ENCODE results near the gene XCL1. TPM values are rescaled to one million over a fixed set of nuclear protein-coding genes. Genes with fewer than 3 reads are reported as not detected.

The XCL1 gene
- polyA plus RNA-seq, 3 donors: 0.07 TPM; not detected in 2

DNA sequence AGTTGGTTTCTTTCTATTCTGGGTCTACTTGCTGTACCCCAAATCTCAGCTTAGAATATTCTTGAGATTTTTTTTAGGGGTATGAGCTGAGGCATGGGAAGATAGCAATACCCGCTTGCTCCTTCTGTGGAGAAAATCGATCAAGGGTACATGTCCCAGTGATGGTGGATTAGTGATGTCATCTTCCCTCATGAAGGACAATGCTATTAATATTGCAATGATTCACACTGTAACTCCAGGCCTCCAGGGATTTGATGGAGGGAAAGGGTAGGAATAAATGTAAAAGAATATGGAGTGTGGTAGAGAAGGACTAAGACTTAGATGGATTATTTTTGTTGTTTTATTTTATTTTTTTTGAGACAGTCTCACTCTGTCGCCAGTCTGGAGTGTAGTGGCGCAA is 47.4 kb downstream of the XCL1 start:
- H3K79me2 ChIP-seq (ENCODE audit: insufficient read depth, low read length): no peaks in the 10 kb centered on the region
- no peaks in the 10 kb centered on the region for H4K20me1 ChIP-seq (ENCODE audit: insufficient read depth, low read length)
- no peak overlapping the region for H3K9ac ChIP-seq (ENCODE audit: insufficient read depth, low read length, poor library complexity, severe bottlenecking)
- H3K4me3 ChIP-seq (replicated peaks in 1 of 3; ENCODE audit: low read depth in 2 of 3, low read length in 3 of 3): no peak overlapping the region
- intact Hi-C loops (cut with micrococcal nuclease): no loop called here
- 96% methylated on average over 3 of the region's 4 CpGs for WGBS (ENCODE audit: insufficient coverage)
- DNase-seq: no peak
- H3K9me3 ChIP-seq (replicated peaks in 1 of 2; ENCODE audit: control insufficient read depth in 1 of 2, insufficient read depth in 1 of 2, low read length in 2 of 2): no peaks in the 10 kb centered on the region
- H3K36me3 ChIP-seq (replicated peaks in 1 of 2; ENCODE audit: control insufficient read depth in 1 of 2, insufficient read depth in 2 of 2, low read length in 2 of 2): no peaks in the 10 kb centered on the region
- peaks cover 0 to 4% (median 0%) of the 10 kb centered on the region in 7 donors for H3K9me3 Mint-ChIP-seq
- no peak overlapping the region for H2AFZ ChIP-seq (ENCODE audit: insufficient read depth, low read depth, low read length, poor library complexity, severe bottlenecking)
- H3K27me3 ChIP-seq (ENCODE audit: control insufficient read depth in 2 of 2, insufficient read depth in 2 of 2, low read length in 2 of 2): no peaks in the 10 kb centered on the region
- no peak for TF ChIP-seq CTCF (IDR thresholded peaks at IDR 0.05)
- H3K4me2 ChIP-seq (replicated peaks; ENCODE audit: extremely low read depth, low read length, poor library complexity, severe bottlenecking): no peak overlapping the region
- H3K4me1 ChIP-seq (ENCODE audit: control insufficient read depth in 1 of 2, insufficient read depth in 2 of 2, low read length in 2 of 2): peaks cover 5 to 6% of the 10 kb centered on the region in 2 donors
- H3K4me3 Mint-ChIP-seq: no peak overlapping the region
- H3K36me3 Mint-ChIP-seq: no peaks in the 10 kb centered on the region
- peaks cover 11% of the 10 kb centered on the region for H3K4me1 Mint-ChIP-seq
- no peak overlapping the region for H3K27ac ChIP-seq (ENCODE audit: low read depth in 1 of 2, low read length in 2 of 2)
- H3K27ac Mint-ChIP-seq: no peak overlapping the region
- no peaks in the 10 kb centered on the region for H3K27me3 Mint-ChIP-seq (ENCODE audit: low read depth in 3 of 3)

- Mint-ChIP-seq H3K27me3 (ENCODE audit: low read depth in 3 of 3) (no peaks in the 10 kb centered on the region), H3K9me3 (peaks cover 0 to 4% (median 0%) of the 10 kb centered on the region in 7 donors), H3K27ac (peak overlapping the region in 2 of 7 donors; percentile 50 to 52), H3K36me3 (no peaks in the 10 kb centered on the region), H3K4me1 (peaks cover 11% of the 10 kb centered on the region), H3K4me3 (no peak overlapping the region)
- Histone ChIP-seq H3K9ac (ENCODE audit: insufficient read depth, low read length, poor library complexity, severe bottlenecking) (no peak overlapping the region), H4K20me1 (ENCODE audit: insufficient read depth, low read length) (no peaks in the 10 kb centered on the region), H3K79me2 (ENCODE audit: insufficient read depth, low read length) (no peaks in the 10 kb centered on the region), H3K27ac (ENCODE audit: low read depth in 1 of 2, low read length in 2 of 2) (no peak overlapping the region), H3K4me1 (ENCODE audit: control insufficient read depth in 1 of 2, insufficient read depth in 2 of 2, low read length in 2 of 2) (peaks cover 5 to 6% of the 10 kb centered on the region in 2 donors), H2AFZ (ENCODE audit: insufficient read depth, low read depth, low read length, poor library complexity, severe bottlenecking) (no peak overlapping the region), H3K36me3 (replicated peaks in 1 of 2; ENCODE audit: control insufficient read depth in 1 of 2, insufficient read depth in 2 of 2, low read length in 2 of 2) (no peaks in the 10 kb centered on the region), H3K4me2 (replicated peaks; ENCODE audit: extremely low read depth, low read length, poor library complexity, severe bottlenecking) (no peak overlapping the region), H3K4me3 (replicated peaks in 1 of 3; ENCODE audit: low read depth in 2 of 3, low read length in 3 of 3) (no peak overlapping the region), H3K9me3 (replicated peaks in 1 of 2; ENCODE audit: control insufficient read depth in 1 of 2, insufficient read depth in 1 of 2, low read length in 2 of 2) (no peaks in the 10 kb centered on the region), H3K27me3 (ENCODE audit: control insufficient read depth in 2 of 2, insufficient read depth in 2 of 2, low read length in 2 of 2) (no peaks in the 10 kb centered on the region)
- intact Hi-C loops (cut with micrococcal nuclease): no loop called here
- 60% methylated on average over 3 of the region's 4 CpGs for WGBS (ENCODE audit: insufficient coverage)
- peak; percentile 67 to 81 (median 75) for DNase-seq
- no peak for TF ChIP-seq CTCF (IDR thresholded peaks at IDR 0.05)
These were observed 49.9 kb downstream of the XCL1 start for GRCh38 chr1:168626326-168626725.
